Osteocyte (in vitro differentiated cells): Measurements from ENCODE around the gene THRB. TPM values are rescaled to one million over a fixed set of nuclear protein-coding genes. Genes with fewer than 3 reads are reported as not detected.

Source experiments
- DNase-seq: peaks from one replicate; pipeline ENCODE4 v3.0.0; 2021; ENCODE audit warnings: mixed read lengths; ENCODE audit not compliant: unreplicated experiment; ENCODE audit errors: extremely low spot score
- H3K27ac Mint-ChIP-seq: one replicate; pipeline ENCODE4 v1.8.0; 2021; ENCODE audit warnings: mild to moderate bottlenecking, mixed read lengths; ENCODE audit not compliant: unreplicated experiment
- H3K27me3 Mint-ChIP-seq: one replicate; pipeline ENCODE4 v1.8.0; 2021; ENCODE audit warnings: mixed read lengths; ENCODE audit not compliant: unreplicated experiment
- H3K36me3 Mint-ChIP-seq: one replicate; pipeline ENCODE4 v1.8.0; 2021; ENCODE audit warnings: mixed read lengths; ENCODE audit not compliant: unreplicated experiment
- H3K4me1 Mint-ChIP-seq: one replicate; pipeline ENCODE4 v1.8.0; 2021; ENCODE audit warnings: mixed read lengths; ENCODE audit not compliant: unreplicated experiment
- H3K4me3 Mint-ChIP-seq: one replicate; pipeline ENCODE4 v1.8.0; 2021; ENCODE audit warnings: mild to moderate bottlenecking, moderate library complexity, mixed read lengths; ENCODE audit not compliant: unreplicated experiment
- H3K9me3 Mint-ChIP-seq: one replicate; pipeline ENCODE4 v1.8.0; 2021; ENCODE audit warnings: mixed read lengths; ENCODE audit not compliant: unreplicated experiment
- CTCF ChIP-seq: fragments of 200-600 bp; sonication (generic); IDR thresholded peaks from 2 replicates; pipeline ENCODE4 v1.5.0; 2021; ENCODE audit warnings: antibody characterized with exemption, mild to moderate bottlenecking, moderate library complexity
- total RNA-seq: library from RNA; stranded (reverse); gene quantifications from 2 replicates; pipeline ENCODE4 v1.2.1, GENCODE V29; 2021

THRB gene
- total RNA-seq, 1 donor from 2014 or later, result 4.6 TPM

GRCh38 chr3:24410860-24411259, 83.8 kb downstream of the THRB start:
- H3K27ac Mint-ChIP-seq, result no peak overlapping the region
- no peaks in the 10 kb centered on the region for H3K4me1 Mint-ChIP-seq
- H3K27me3 Mint-ChIP-seq, result no peaks in the 10 kb centered on the region
- no peak for TF ChIP-seq CTCF
- no peaks in the 10 kb centered on the region for H3K9me3 Mint-ChIP-seq
- no peaks in the 10 kb centered on the region for H3K36me3 Mint-ChIP-seq
- DNase-seq, result no peak
- no peak overlapping the region for H3K4me3 Mint-ChIP-seq

GRCh38 chr3:24407980-24408680, 86.5 kb downstream of the THRB start:
- TF ChIP-seq CTCF, result no peak
- H3K36me3 Mint-ChIP-seq, result no peaks in the 10 kb centered on the region
- H3K4me1 Mint-ChIP-seq, result no peaks in the 10 kb centered on the region
- DNase-seq, result no peak
- no peak overlapping the region for H3K27ac Mint-ChIP-seq
- H3K9me3 Mint-ChIP-seq, result peaks cover 7% of the 10 kb centered on the region
- no peak overlapping the region for H3K4me3 Mint-ChIP-seq
- H3K27me3 Mint-ChIP-seq, result no peaks in the 10 kb centered on the region

GRCh38 chr3:24406900-24407299, 87.8 kb downstream of the THRB start:
- no peak overlapping the region for H3K4me3 Mint-ChIP-seq
- TF ChIP-seq CTCF, result no peak
- DNase-seq, result no peak
- no peaks in the 10 kb centered on the region for H3K27me3 Mint-ChIP-seq
- no peak overlapping the region for H3K27ac Mint-ChIP-seq
- H3K4me1 Mint-ChIP-seq, result no peaks in the 10 kb centered on the region
- peaks cover 7% of the 10 kb centered on the region for H3K9me3 Mint-ChIP-seq
- no peaks in the 10 kb centered on the region for H3K36me3 Mint-ChIP-seq

- DNase-seq, result no peak
- Mint-ChIP-seq H3K27me3 (no peaks in the 10 kb centered on the region), H3K27ac (no peak overlapping the region), H3K4me3 (no peak overlapping the region), H3K36me3 (no peaks in the 10 kb centered on the region), H3K9me3 (peaks cover 7% of the 10 kb centered on the region), H3K4me1 (peaks cover 4% of the 10 kb centered on the region)
- no peak for TF ChIP-seq CTCF
These were observed 89.6 kb downstream of the THRB start for GRCh38 chr3:24405057-24405456.

GRCh38 chr3:24401811-24402185, 92.9 kb downstream of the THRB start:
- peaks cover 13% of the 10 kb centered on the region for H3K9me3 Mint-ChIP-seq
- H3K4me3 Mint-ChIP-seq, result no peak overlapping the region
- DNase-seq, result no peak
- H3K27ac Mint-ChIP-seq, result no peak overlapping the region
- H3K27me3 Mint-ChIP-seq, result no peaks in the 10 kb centered on the region
- TF ChIP-seq CTCF, result no peak
- H3K4me1 Mint-ChIP-seq, result peaks cover 4% of the 10 kb centered on the region
- no peaks in the 10 kb centered on the region for H3K36me3 Mint-ChIP-seq
